ENCODE measurements around the gene PREB.
"Not testable (repeated sequence)": the region's sequence is repeated elsewhere in the genome, so short reads cannot be mapped to it uniquely, and the experiment has no call there.

The PREB gene, protein sequence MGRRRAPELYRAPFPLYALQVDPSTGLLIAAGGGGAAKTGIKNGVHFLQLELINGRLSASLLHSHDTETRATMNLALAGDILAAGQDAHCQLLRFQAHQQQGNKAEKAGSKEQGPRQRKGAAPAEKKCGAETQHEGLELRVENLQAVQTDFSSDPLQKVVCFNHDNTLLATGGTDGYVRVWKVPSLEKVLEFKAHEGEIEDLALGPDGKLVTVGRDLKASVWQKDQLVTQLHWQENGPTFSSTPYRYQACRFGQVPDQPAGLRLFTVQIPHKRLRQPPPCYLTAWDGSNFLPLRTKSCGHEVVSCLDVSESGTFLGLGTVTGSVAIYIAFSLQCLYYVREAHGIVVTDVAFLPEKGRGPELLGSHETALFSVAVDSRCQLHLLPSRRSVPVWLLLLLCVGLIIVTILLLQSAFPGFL

DNA sequence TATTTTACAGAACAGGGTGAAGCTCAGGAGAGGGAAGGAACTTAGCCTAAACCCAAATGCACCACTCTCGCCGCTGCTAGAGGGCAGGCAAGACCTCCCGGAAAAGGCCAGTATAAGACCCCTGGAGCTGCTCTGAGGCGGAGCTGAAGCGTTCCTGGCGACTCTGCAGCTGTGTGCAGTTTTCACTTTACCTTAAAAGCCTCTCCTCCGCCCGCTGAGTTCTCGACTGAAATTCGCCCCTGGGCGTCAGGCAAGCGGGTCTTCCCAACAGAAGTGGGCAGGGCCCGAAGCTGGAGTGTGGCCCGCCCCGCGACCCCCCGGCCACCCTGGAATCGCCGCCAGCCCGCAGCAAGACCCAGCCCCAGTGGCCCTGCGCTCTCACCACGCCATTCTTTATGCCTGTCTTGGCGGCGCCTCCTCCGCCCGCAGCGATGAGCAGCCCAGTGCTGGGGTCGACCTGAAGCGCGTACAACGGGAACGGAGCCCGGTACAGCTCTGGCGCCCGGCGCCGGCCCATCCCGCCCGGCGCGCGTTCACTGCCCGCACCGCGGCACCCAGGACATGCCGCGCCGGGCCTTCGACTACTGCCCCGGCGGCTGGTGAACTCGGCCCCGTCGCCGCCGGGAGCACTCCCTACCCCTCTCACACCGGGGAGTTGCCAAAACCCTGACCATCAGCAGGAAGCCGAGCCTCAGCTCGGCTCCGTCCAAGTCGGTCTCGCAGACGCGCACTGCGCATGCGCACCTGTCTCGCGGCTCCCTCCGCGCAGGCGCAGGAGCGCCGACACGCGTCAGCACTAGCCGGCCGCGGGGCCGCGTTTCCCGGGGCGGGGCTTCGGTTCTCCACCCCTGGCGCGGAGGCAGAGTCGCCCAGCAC, at the start of gene PREB:
Gene PREB (minus strand): TSS at position 732 of the 876 bp plus-strand sequence. CDS start 215 bp downstream, at position 517.
- peak; percentile 90 for DNase-seq

DNA sequence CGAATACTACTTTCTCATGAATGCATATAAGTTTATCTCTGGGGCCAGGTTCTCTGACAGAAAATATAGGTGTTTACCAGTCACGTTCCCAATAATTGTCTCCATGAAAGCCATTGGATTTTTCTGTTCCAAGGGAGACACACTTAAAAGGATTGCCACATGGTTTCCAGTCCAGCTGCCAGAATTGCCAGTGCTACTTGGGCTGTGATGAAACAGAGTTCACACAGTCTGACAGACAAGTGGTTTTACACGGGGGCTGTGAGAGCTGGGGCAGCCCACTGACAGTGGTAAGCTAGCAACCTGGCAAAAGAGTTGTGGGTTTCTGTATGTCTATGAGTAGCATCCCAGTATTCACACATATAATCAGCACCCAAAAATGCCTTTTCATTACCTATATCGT, 49.7 kb upstream of the PREB start:
- no peak for DNase-seq

DNA sequence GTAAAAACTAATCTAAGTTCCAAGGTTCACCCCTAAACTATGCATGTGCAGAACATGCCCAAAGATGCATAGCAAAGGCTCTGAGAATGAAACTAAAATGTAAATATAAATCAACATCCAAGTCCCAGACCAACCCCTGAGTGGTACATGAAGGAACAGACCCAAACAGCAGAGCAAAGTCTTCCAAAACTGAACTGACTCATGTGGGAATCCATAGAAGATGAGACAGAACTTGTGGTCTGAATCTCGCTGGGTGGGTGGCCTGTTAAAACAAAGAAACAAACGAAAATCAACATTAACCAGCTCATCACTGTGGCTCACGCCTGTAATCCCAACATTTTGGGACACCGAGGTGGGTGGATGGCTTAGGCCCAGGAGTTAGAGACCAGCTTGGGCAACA, 47.9 kb upstream of the PREB start:
- DNase-seq = no peak

DNA sequence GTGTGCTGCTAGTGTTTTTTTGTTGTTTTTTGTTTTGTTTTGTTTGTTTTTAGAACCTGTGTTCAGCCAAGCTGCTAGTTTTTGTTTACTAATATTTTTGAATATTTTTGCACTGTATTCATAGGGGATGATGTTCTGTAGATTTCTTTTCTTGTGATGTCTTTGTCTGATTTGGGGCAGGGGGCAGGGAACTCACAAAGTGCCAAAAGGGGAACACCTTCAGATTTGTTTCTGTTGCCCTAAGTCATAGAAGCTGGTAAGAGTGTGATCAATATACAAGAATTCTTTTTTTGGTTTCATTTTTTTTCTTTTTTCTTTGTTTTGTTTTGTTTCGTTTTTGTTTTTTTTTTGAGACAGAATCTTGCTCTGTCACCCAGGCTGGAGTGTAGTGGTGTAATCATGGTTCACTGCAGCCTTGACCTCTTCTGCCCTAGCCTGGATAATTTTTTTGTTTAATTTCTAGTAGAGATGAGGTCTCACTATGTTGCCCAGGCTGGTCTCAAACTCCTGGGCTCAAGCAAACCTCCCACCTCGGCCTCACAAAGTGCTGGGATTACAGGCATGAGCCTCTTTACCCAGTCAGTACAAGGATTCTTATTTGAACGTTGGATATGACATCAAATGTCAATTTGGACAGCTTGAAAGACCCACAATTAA, 45.0 kb upstream of the PREB start:
- no peak for DNase-seq

DNA sequence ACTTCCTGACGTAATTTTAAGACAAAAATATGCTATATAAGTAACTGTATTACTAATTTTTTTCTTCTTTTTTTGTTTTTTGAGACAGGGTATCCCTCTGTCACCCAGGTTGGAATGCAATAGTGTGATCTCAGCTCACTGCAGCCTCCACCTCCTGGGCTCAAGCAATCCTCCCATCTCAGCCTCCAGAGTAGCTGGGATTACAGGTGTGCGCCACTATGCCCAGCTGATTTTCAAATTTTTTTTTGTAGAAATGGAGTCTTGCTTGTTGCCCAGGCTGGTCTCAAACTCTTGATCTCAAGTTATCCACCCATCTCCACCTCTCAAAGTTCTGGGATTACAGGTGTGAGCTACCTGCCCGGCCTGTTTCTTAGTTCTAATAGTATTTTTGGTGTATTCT, 44.0 kb upstream of the PREB start:
- no peak for DNase-seq

DNA sequence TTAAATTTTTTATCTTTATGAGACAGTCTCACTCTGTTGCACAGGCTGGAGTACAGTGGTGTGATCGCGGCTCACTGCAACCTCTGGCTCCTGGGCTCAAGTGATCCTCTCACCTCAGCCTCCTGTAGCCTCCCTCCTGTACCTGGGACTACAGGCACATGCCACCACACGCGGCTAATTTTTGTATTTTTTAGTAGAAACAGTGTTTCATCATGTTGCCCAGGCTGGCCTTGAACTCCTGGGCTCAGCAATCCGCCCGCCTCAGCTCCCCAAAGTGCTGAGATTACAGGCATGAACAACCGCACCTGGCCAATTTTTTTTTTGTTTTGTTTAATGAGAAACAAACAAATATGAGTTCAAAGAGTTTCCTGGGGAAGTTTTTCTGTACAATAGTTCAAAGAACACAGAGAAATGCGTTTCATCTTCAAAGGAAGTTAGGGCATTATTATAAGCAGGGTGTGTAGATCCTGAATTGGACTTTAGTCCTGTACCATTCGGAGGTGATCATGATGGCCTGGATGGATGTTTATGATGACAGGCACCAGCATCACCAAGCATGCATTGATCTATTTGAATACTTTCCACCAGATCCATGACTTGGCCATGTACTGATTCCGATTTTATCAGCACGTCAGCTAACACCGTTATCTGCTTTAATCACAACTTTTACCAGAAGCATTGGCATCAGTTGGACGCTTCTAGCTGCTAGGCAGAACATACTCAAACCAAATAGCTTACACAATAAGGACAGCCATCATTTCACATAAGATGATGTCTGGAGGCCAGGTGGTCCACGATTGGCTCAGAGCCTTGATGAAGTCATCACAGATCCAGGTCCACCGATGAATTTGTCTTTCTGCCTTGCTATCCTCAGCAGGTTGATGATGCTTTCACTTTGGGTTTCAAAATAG, 43.3 kb upstream of the PREB start:
- no peak for DNase-seq

DNA sequence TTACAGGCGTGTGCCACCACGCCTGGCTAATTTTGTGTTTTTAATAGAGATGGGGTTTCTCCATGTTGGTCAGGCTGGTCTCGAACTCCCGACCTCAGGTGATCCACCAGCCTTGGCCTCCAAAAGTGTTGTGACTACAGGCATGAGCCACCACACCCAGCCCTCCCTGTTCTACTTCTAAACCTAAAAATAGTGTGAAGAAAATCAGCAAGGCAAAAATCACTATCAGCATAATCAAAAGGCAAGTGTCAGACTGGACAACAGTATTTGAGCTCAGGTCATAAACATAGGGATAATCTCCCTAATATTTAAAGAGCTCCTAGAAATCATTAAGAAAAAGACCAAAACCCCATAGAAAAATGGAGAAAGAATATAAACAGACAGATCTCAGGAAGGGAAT, 41.3 kb upstream of the PREB start:
- not testable (repeated sequence) for DNase-seq

DNA sequence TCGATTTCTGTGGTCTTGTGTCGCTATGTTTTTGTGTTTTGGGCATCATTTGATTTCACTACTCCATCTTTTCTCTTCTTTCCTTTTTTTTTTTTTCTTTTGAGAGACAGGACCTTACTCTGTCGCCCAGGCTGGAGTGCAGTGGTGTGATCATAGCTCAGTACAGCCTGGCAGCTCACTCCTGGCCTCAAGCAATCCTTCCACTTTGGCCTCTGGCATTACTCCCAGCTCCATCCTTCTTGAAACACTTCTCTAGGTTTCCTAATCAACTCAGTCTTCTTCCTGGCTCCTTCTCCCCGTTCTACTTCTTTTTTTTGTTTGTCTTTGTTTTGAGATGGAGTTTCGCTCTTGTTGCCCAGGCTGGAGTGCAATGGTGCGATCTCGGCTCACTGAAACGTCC, 40.9 kb upstream of the PREB start:
- DNase-seq = no peak

DNA sequence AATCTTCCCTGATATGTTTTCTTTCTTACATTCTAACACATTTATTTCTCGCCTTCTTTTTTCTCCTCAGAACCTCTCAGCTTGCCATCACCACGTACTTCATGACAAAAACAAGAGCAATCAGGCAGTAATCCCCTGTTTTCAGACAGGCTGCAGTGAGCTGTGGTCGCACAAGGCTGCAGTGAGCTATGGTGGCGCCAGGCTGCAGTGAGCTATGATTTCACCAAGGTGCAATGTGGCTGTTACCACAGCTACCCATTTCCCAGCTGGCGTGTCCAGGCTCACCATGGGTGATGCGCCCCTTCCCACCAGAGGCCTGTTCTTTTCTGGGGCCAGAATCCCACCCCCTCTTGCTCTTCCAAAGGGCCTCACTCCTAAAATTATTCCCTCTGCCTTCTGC, 40.2 kb upstream of the PREB start:
- DNase-seq = no peak

DNA sequence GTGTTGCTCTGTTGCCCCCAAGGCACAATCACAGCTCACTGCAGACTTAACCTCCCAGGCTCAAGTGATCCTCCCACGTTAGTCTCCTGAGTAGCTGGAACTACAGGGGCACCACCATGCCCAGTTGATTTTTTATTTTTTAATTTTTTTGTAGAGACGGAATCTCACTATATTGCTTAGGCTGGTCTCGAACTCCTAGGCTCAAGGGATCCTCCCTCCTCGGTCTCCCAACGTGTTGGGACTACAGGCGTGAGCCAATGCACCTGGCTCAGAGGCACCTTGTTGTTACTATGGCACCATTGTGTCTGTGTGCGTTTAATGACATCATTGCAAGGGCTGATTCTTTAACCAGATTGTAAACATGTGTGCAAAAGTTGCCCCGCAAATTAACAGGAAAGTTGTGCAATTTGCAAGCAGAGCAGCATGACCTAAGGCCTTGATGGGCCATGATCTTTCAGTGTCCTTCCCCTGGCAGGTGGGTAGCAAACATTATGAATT, 37.0 kb upstream of the PREB start:
- DNase-seq = no peak

DNA sequence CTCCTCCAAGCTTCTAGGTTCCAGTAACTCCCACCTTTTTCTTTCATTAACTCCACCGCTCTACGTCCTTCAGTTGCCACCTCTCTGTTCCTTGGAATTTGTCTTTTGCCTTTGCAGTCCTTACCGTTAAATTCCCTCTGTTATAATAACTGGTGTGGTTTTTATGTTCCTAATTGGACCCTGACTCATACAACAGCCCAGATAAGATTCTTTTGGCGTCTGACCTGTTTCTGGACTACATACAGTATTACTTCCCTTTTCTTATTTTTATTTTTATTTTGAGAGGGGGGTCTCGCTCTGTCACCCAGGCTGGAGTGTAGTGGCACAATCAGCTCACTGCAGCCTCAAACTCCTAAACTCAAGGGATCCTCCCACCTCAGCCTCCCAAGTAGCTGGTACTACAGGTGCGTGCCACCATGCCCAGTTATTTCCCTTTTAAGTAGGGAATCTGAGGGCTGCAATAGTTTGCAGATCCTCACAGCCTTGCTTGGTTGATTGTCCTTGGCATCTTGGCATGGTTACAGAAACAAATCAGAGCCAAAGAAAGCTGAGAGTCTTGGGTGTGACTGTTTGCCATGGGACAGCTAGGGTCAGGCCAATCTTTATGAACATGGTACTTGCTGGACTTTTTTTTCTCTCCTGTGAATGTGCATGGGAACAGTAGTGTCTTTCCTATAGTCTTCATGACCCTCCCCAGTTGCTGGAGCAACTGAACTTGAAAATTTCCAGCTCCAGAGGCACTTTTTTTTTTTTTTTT, 36.3 kb upstream of the PREB start:
- DNase-seq = no peak

DNA sequence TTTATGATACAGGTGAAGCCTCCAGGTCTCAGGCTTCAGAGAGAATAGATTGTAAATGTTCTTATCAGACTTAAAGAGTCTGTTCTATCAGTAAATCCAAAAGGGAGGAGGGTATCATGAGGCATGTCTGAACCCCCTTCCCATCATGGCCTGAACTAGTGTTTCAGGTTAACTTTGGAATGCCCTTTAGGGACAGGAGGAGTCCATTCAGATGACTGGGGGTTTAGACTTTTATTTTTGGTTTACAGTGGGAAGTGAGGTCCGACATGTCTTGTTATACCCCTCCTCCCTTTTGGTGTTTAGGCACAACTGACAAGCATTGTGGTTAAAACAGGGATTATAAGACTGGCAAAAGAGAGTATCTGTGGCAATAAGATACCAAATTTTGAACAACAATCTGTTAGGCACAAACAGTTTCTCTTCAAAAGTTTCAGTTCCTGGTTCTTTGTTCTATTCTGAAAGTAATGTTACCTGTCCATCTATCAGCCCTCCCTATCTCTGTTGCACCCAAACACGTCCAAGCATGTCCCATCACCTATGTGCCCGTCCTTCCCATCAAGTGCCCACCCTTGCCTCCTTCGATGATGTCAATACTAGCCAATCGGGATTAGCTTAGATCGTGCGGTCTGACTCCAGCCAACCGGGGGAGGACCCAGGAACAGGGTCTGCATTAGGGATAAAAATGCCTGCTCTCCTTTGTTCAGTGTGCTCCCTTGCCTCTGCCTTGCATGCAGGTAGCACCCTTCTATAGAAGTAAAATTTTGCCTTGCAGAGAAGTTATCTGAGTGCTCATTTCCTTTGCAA, 30.7 kb upstream of the PREB start:
- no peak for DNase-seq

DNA sequence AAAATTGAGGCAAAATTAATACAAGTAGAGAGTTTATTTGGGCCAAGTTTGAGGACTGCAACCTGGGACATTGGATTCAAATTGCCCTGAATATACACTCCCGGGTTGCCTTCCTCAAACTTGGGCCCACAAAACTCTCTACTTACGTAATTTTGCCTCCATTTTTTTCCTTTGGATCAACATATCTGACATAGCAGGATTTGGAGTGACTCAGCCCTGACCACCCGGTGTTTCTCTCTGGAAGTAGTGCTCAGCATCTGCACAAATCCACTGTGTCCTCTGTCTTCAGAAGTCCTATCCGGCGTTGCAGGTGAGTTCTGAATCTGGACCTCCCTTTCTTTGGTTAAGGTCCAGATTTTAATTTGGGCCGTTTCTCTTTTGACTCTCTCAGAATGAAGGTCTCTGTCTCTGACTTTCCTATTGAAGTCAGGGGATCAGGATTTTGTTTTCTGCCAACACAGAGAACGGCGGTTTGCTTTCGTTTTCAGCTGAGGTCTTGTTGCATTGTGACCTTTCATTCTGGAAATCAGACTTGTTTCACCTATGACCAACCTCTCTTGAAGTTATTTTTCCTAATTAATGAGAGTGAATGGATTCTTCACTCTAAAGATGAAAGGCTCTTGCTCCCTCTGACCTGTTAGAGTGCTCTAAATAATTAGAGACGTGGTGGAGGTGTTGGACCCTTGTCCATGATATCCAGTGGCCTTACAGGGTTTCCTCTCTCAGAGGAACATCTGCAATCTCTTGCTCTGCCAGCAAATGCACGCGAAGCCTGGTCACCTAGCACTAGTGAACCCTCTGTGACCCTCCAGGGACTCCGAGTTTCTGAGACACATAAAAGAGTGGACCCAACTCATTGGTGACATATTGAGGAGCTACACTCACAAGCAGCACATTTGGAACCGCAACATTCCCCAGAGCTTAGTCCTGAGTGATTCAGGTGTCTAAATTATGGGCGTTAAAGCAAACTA, 28.0 kb upstream of the PREB start:
- no peak for DNase-seq

DNA sequence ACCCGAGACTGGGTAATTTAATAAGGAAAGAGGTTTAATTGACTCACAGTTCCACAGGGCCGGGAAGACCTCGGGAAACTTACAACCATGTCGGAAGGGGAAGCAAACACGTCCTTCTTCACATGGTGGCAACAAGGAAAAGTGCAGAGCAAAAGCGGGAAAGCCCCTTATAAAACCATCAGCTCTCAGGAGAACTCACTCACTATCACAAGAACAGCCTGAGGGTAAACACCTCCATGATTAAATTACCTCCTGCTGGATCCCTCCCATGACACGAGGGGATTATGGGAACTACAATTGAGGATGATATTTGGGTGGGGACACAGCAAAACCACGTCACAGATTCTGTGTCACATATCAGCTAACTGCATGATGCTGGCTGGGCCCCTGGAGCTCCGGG, 25.8 kb upstream of the PREB start:
- DNase-seq = no peak

DNA sequence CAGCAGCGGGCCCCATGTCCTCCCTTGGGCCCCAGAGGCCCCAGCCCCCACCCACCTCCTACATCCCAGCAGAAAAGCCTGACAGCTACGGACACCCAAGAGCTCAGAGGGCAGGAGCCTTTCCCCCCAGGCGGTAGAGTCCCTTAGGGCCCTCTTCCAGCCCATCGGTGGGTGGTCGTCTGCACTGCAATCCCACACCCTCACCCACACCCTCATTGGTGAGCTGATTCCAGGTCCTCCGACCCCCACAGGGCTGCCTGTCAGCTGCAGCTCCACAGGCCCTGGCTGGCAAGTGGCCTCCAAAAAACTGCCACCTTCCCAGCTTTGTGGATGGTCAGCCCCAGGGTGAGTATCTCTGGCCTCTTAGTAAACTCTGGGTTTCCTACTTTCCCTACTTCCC, 24.8 kb upstream of the PREB start:
- no peak for DNase-seq

DNA sequence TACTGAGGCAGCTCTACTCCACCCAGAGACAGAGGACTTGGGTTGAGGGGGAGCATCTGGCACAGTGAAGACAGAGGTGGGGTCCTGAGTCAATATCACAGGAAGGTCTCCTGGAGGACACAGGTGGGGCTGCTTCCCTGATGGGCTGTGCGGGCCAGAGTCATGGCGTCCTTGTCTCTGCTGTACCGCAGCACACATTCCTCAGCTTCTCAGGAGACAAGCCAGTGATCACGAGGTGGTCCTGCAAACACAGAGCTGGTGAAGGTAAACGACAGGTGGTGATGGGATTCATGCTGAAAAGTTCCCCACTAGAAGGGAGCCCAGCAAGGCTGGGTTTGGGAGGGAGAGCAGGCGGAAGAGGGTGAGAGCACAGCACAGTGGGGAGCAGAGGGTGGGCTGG, 24.0 kb upstream of the PREB start:
- no peak for DNase-seq

DNA sequence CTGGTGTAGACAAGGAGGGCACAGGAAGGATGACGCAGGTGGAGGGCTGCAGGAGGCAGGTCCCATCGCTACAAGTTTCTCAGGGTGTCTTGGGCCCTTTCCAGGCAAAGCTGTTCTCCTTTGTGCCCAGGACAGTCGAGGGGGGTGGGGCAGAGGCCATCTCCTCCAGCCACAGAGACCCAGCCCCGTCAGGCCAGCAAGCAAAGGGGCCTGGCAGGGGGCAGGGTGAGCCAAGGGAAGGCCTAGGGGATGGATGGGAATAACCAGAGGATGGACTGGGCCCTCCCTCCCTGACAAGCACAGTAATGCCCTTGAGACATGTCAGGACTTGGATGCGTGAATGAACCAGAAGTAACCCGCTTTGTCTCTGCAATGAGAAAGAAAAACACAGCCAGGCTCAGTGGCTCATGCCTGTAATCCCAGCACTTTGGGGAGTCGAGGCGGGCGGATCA, 20.7 kb upstream of the PREB start:
- DNase-seq = no peak

DNA sequence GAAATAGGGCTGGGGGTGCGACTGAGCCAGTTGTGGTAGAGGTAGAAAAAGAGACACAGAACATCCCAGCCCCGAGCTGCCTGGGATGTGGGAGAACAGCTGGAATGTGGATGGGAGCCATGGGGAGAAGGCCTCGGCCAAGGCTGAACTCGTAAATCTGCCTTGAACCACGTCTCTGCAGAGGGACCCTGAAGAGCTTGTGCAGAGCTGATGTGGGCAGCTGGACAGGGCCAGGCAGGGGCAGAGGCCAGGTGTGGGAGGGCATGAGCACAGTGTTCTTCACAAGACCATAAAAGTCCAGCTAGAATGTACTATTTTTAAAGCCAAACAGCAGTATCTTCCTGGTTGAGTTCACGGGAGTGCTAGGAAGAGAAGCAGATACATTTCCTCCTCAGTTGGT, 20.1 kb upstream of the PREB start:
- DNase-seq = no peak

DNA sequence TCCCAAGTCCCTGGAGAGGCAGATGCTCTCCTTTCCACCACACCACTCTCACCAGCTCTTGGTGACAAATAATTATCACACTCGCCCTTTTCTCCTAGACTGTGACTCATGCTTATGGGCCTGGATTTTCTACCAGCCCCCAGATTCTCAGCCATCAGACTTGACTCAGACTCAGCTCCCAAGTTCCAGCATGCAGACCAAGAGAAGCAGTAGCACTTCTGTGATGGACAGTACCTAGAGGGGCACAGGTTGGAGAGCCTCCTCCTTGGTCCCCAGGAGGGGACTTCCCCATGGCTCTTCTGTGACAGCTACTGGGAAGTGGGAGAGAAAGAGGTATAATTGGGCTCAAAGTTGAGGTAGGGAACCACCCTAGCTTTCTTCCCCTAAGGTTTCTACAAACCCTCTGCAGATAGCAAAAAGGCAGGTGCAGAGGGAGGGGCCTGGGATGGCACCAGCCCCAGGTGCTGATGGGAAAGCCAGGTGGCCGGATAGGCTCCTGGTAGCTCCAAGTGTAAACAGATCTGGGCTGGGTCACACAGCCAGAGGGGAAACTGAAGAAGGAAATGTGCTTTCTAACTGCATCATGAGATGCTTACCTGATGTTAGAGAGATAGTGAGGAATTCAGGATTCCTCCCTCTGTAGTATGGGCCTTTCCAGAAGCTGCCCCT, 18.5 kb upstream of the PREB start:
- DNase-seq = no peak
